PC-3 (cell line): ENCODE measurements around the gene DLG2. TPM values are rescaled to one million over a fixed set of nuclear protein-coding genes. Genes with fewer than 3 reads are reported as not detected.

Experiments
- ATAC-seq: fragments of 200-7000 bp; cut with Tn5 transposase; 2 replicates; pipeline ENCODE4 v1.9.1; 2020; ENCODE audit warnings: mild to moderate bottlenecking, moderate library complexity
- BruUV-seq: library from RNA; stranded (reverse); fragments of 400-500 nt; replicated peaks from 2 replicates; lab custom pipeline; 2021; lab: Mats Ljungman, UMichigan
- CTCF ChIA-PET: fragments of 300-600 bp; sonication (Branson Sonifier 250); formaldehyde crosslinking; loops from one replicate; lab custom pipeline; 2022; ENCODE audit warnings: antibody characterized with exemption; lab: Charles Lee
- POLR2A ChIA-PET: fragments of 300-600 bp; sonication (Branson Sonifier 250); formaldehyde crosslinking; loops from one replicate; lab custom pipeline; 2022; ENCODE audit warnings: antibody characterized with exemption; ENCODE audit not compliant: unreplicated experiment; lab: Charles Lee
- DNase-seq: peaks from one replicate; pipeline ENCODE4 v3.0.0-alpha.2; 2015
- H2AFZ ChIP-seq: fragments of 300-600 bp; sonication (generic); 2 replicates; pipeline ENCODE4 v1.6.0; 2016; ENCODE audit warnings: antibody characterized with exemption, low read length
- H3F3A ChIP-seq: fragments of 300-600 bp; sonication (generic); one replicate; pipeline ENCODE4 v1.6.0; 2017; ENCODE audit warnings: antibody characterized with exemption, low read length, control low read depth, mild to moderate bottlenecking; ENCODE audit not compliant: unreplicated experiment
- H3K27ac ChIP-seq: fragments of 300-600 bp; sonication (generic); 2 replicates; pipeline ENCODE4 v1.5.1; 2016; ENCODE audit warnings: mild to moderate bottlenecking, low read length
- H3K27me3 ChIP-seq: fragments of 300-600 bp; sonication (generic); 2 replicates; pipeline ENCODE4 v1.6.1; 2016; ENCODE audit warnings: low read length, mixed read lengths
- H3K36me3 ChIP-seq: fragments of 300-600 bp; sonication (generic); 2 replicates; pipeline ENCODE4 v1.6.1; 2016; ENCODE audit warnings: low read depth, mixed run types, low read length, mixed read lengths
- H3K4me1 ChIP-seq: fragments of 300-600 bp; sonication (generic); 2 replicates; pipeline ENCODE4 v1.5.1; 2016; ENCODE audit warnings: low read length; ENCODE audit not compliant: insufficient read depth
- H3K4me2 ChIP-seq: fragments of 300-600 bp; sonication (generic); 2 replicates; pipeline ENCODE4 v1.6.0; 2016; ENCODE audit warnings: low read length
- H3K4me3 ChIP-seq: fragments of 300-600 bp; sonication (generic); 2 replicates; pipeline ENCODE4 v1.5.1; 2016; ENCODE audit warnings: mild to moderate bottlenecking, low read length, mixed read lengths
- H3K79me2 ChIP-seq: fragments of 300-600 bp; sonication (generic); 2 replicates; pipeline ENCODE4 v1.6.1; 2017; ENCODE audit warnings: low read length, mixed read lengths
- H3K9ac ChIP-seq: fragments of 300-600 bp; sonication (generic); 2 replicates; pipeline ENCODE4 v1.6.0; 2016; ENCODE audit warnings: mild to moderate bottlenecking, low read length
- H3K9me2 ChIP-seq: fragments of 300-600 bp; sonication (generic); replicated peaks from 2 replicates; pipeline ENCODE4 v1.6.1; 2016; ENCODE audit warnings: mixed run types, low read length, mixed read lengths
- H3K9me3 ChIP-seq: fragments of 300-600 bp; sonication (generic); 2 replicates; pipeline ENCODE4 v1.6.1; 2016; ENCODE audit warnings: low read length, mixed read lengths
- H4K20me1 ChIP-seq: fragments of 300-600 bp; sonication (generic); 2 replicates; pipeline ENCODE4 v1.6.1; 2016; ENCODE audit warnings: low read length, mixed read lengths
- CTCF ChIP-seq: fragments of 300-600 bp; sonication (generic); conservative IDR thresholded peaks from 2 replicates; pipeline ENCODE4 v1.5.1; 2017; ENCODE audit warnings: antibody characterized with exemption, low read depth, mild to moderate bottlenecking, low read length
- EZH2 ChIP-seq: fragments of 300-600 bp; sonication (generic); IDR thresholded peaks from one replicate; pipeline ENCODE4 v1.6.1; 2017; ENCODE audit warnings: antibody characterized with exemption, mild to moderate bottlenecking, low read length; ENCODE audit not compliant: unreplicated experiment
- EZH2phosphoT487 ChIP-seq: fragments of 300-600 bp; sonication (generic); IDR thresholded peaks from 2 replicates; pipeline ENCODE4 v1.6.1; 2018; ENCODE audit warnings: mild to moderate bottlenecking, antibody characterized with exemption, low read length, borderline replicate concordance
- intact Hi-C: fragments of 100-400 bp; cut with micrococcal nuclease; formaldehyde crosslinking; loops from 2 replicates; pipeline ENCODE4 v1.9.0; 2023
- total RNA-seq: library from RNA; depleted of rRNA; stranded (reverse); fragments of >200 nt; gene quantifications from 2 replicates; pipeline ENCODE4 v1.2.3, GENCODE V29; 2014

DLG2 gene
- total RNA-seq, 1 experiment from 2014 or later: 0.58 TPM

GRCh38 chr11:84837402-84838069 is 789.6 kb downstream of the DLG2 start:
- no peaks in the 10 kb centered on the region for H4K20me1 ChIP-seq
- DNase-seq: peak; percentile 79
- no peak overlapping the region for H3K4me3 ChIP-seq
- intact Hi-C loops: loop anchor here (2.0 kb wide), 1 partner anchor 27 kb away; no protein-coding TSS in a partner anchor
- no peaks in the 10 kb centered on the region for H3K36me3 ChIP-seq
- H3K27ac ChIP-seq: no peak overlapping the region
- H3K27me3 ChIP-seq: no peaks in the 10 kb centered on the region
- no peaks in the 10 kb centered on the region for H3K9me3 ChIP-seq
- H3F3A ChIP-seq: no peaks in the 10 kb centered on the region
- no peak overlapping the region for H3K9ac ChIP-seq
- no TSS peak for BruUV-seq
- POLR2A ChIA-PET: interaction anchor here (0.5 kb wide), 1 partner anchor 188 kb away, joined by 5 read pairs; no protein-coding TSS in a partner anchor
- H3K79me2 ChIP-seq: no peaks in the 10 kb centered on the region
- H3K4me1 ChIP-seq: peaks cover 12% of the 10 kb centered on the region
- H3K4me2 ChIP-seq: peak overlapping the region; percentile 51
- ATAC-seq: peak; percentile 94
- CTCF ChIA-PET: no interaction called here
- no peaks in the 10 kb centered on the region for H3K9me2 ChIP-seq
- no peak for TF ChIP-seq EZH2phosphoT487
- no peak for TF ChIP-seq CTCF
- TF ChIP-seq EZH2: no peak
- H2AFZ ChIP-seq: no peak overlapping the region; the same call in 1 of the 2 replicates

- Histone ChIP-seq H3K4me2 (no peak overlapping the region), H3K79me2 (no peaks in the 10 kb centered on the region), H3K9ac (no peak overlapping the region), H3K27me3 (no peaks in the 10 kb centered on the region), H4K20me1 (no peaks in the 10 kb centered on the region), H3F3A (no peaks in the 10 kb centered on the region), H3K36me3 (no peaks in the 10 kb centered on the region), H3K9me3 (no peaks in the 10 kb centered on the region), H3K27ac (no peak overlapping the region), H3K4me3 (no peak overlapping the region), H3K4me1 (peaks cover 12% of the 10 kb centered on the region), H2AFZ (no peak overlapping the region), H3K9me2 (no peaks in the 10 kb centered on the region)
- ChIA-PET CTCF (no interaction called here), POLR2A (no interaction called here)
- BruUV-seq: no TSS peak
- no peak for TF ChIP-seq CTCF
- TF ChIP-seq EZH2: no peak
- no peak for TF ChIP-seq EZH2phosphoT487
- DNase-seq (no peak), ATAC-seq (no peak)
- intact Hi-C loops: loop anchor here (2.0 kb wide), 1 partner anchor 28 kb away; no protein-coding TSS in a partner anchor
These were observed 790.8 kb downstream of the DLG2 start for GRCh38 chr11:84836371-84836770.

- ATAC-seq: no peak
- TF ChIP-seq EZH2: no peak
- no peak for TF ChIP-seq EZH2phosphoT487
- TF ChIP-seq CTCF: no peak
- no peak for DNase-seq
- ChIA-PET CTCF (no interaction called here), POLR2A (no interaction called here)
- Histone ChIP-seq H3K79me2 (no peaks in the 10 kb centered on the region), H3K27me3 (no peaks in the 10 kb centered on the region), H3K9me3 (no peaks in the 10 kb centered on the region), H3K9ac (no peak overlapping the region), H4K20me1 (no peaks in the 10 kb centered on the region), H3K4me3 (no peak overlapping the region), H3K4me1 (peaks cover 17% of the 10 kb centered on the region), H2AFZ (no peak overlapping the region), H3K36me3 (no peaks in the 10 kb centered on the region), H3F3A (no peaks in the 10 kb centered on the region), H3K4me2 (no peak overlapping the region), H3K9me2 (no peaks in the 10 kb centered on the region), H3K27ac (no peak overlapping the region)
- no TSS peak for BruUV-seq
- intact Hi-C loops: no loop called here
These were observed 793.6 kb downstream of the DLG2 start for GRCh38 chr11:84833488-84834088.
